ENCODE results near the gene CPA4.

- TF ChIP-seq POLR2A (IDR thresholded peaks at IDR 0.05): no peak
- no peak for TF ChIP-seq CTCF (IDR thresholded peaks at IDR 0.05)
Measured at GRCh38 chr7:130290745-130291144, 2.2 kb upstream of the CPA4 start.

All from Peyer's patch (tissue), 4 donors.